GM12878 (cell line): Measurements from ENCODE around the gene COL17A1. TPM values are rescaled to one million over a fixed set of nuclear protein-coding genes. Genes with fewer than 3 reads are reported as not detected.

ENCODE experiments used
- ATAC-seq: fragments of 200-7000 bp; cut with Tn5 transposase; 3 replicates; pipeline ENCODE4 v1.9.1; 2020; ENCODE audit warnings: mild to moderate bottlenecking, moderate library complexity
- BruUV-seq: library from RNA; stranded (reverse); fragments of 400-500 nt; replicated peaks from 2 replicates; lab custom pipeline; 2021; lab: Mats Ljungman, UMichigan
- CTCF ChIA-PET: fragments of 300-600 bp; sonication (Branson Sonifier 250); formaldehyde crosslinking; extraction: SDS; loops from one replicate; lab custom pipeline; 2021; ENCODE audit warnings: inconsistent platforms; lab: Yijun Ruan, JAX
- POLR2A ChIA-PET: fragments of 350-600 bp; formaldehyde crosslinking; extraction: SDS; loops from one replicate; lab custom pipeline; 2021; ENCODE audit warnings: inconsistent platforms; lab: Charles Lee
- RAD21 ChIA-PET: fragments of 300-600 bp; sonication (Branson Sonifier 250); formaldehyde crosslinking; loops from one replicate; lab custom pipeline; 2023; ENCODE audit warnings: antibody characterized with exemption; ENCODE audit not compliant: unreplicated experiment; lab: Charles Lee
- SMC1A ChIA-PET: fragments of 300-600 bp; sonication (Branson Sonifier 250); formaldehyde crosslinking; loops from one replicate; lab custom pipeline; 2023; ENCODE audit not compliant: unreplicated experiment, uncharacterized antibody; lab: Charles Lee
- DNase-seq: peaks from one replicate; pipeline ENCODE4 v3.0.0-alpha.2; 2011; ENCODE audit warnings: low read depth, low spot score
- FAIRE-seq: peaks from 3 replicates; lab custom pipeline; 2011; peaks lifted over from hg19 to GRCh38; lab: Jason Lieb, UNC
- H2AFZ ChIP-seq: 2 replicates; pipeline ENCODE4 v1.6.0; 2011; ENCODE audit warnings: low read depth, low read length, control low read depth; ENCODE audit not compliant: control insufficient read depth
- H3K27ac ChIP-seq: 2 replicates; pipeline ENCODE4 v1.5.1; 2011; ENCODE audit warnings: control low read depth; ENCODE audit not compliant: control insufficient read depth, insufficient read depth
- H3K27me3 ChIP-seq, 2 experiments: replicated peaks in 1 of 2; 2 replicates each; pipeline versions ENCODE4 v1.6.0 to v1.6.1; 2011; ENCODE audit warnings: low read length in 1 of 2; ENCODE audit not compliant: control insufficient read depth in 2 of 2, insufficient read depth in 2 of 2
- H3K36me3 ChIP-seq, 2 experiments: 2 replicates each; pipeline ENCODE4 v1.5.1; 2011; ENCODE audit warnings: low read length in 1 of 2; ENCODE audit not compliant: control insufficient read depth in 2 of 2, insufficient read depth in 2 of 2
- H3K4me1 ChIP-seq: 2 replicates; pipeline ENCODE4 v1.6.1; 2011; ENCODE audit warnings: mild to moderate bottlenecking, low read length, moderate library complexity, mixed read lengths; ENCODE audit not compliant: control insufficient read depth, insufficient read depth
- H3K4me2 ChIP-seq: 2 replicates; pipeline ENCODE4 v1.6.0; 2011; ENCODE audit warnings: control low read depth; ENCODE audit not compliant: control insufficient read depth, insufficient read depth
- H3K4me3 ChIP-seq: fragments of 200-600 bp; sonication (generic); 2 replicates; pipeline ENCODE4 v1.5.1; 2016
- H3K79me2 ChIP-seq: 2 replicates; pipeline ENCODE4 v1.6.0; 2011; ENCODE audit warnings: low read length; ENCODE audit not compliant: control insufficient read depth, insufficient read depth
- H3K9ac ChIP-seq: 2 replicates; pipeline ENCODE4 v1.8.0; 2011; ENCODE audit warnings: low read length, control low read depth, mixed read lengths; ENCODE audit not compliant: control insufficient read depth, insufficient read depth
- H3K9me3 ChIP-seq: replicated peaks from 3 replicates; pipeline ENCODE4 v1.5.1; 2011; ENCODE audit warnings: mild to moderate bottlenecking, low read length; ENCODE audit not compliant: control insufficient read depth, insufficient read depth
- H4K20me1 ChIP-seq: 2 replicates; pipeline ENCODE4 v1.6.0; 2011; ENCODE audit not compliant: control insufficient read depth, insufficient read depth
- BCL11A ChIP-seq: IDR thresholded peaks from 2 replicates; pipeline ENCODE4 v1.6.1; 2011; ENCODE audit warnings: low read depth, low read length
- CTCF ChIP-seq, 3 experiments: IDR thresholded peaks in 2 of 3; conservative IDR thresholded peaks in 1 of 3; 2 replicates each; pipeline ENCODE4 v1.5.1; 2011; ENCODE audit warnings: low read depth in 3 of 3, low read length in 3 of 3, mild to moderate bottlenecking in 3 of 3, control low read depth in 2 of 3, moderate library complexity in 2 of 3, inconsistent platforms in 1 of 3, mixed read lengths in 1 of 3; ENCODE audit not compliant: control insufficient read depth in 2 of 3, insufficient read depth in 1 of 3; ENCODE audit errors: extremely low read depth in 1 of 3
- NR2C1 ChIP-seq: fragments of 450-650 bp; IDR thresholded peaks from 2 replicates; pipeline ENCODE4 v1.6.1; 2017; ENCODE audit warnings: antibody characterized with exemption, mild to moderate bottlenecking, moderate library complexity
- RAD21 ChIP-seq: IDR thresholded peaks from 2 replicates; pipeline ENCODE4 v1.6.1; 2011; ENCODE audit warnings: mild to moderate bottlenecking, low read depth, low read length, moderate library complexity; ENCODE audit not compliant: insufficient read depth
- RFX5 ChIP-seq: IDR thresholded peaks from 2 replicates; pipeline ENCODE4 v1.6.1; 2011; ENCODE audit warnings: low read depth, low read length, improper control_type of control experiment
- SKIL ChIP-seq: fragments of 450-650 bp; IDR thresholded peaks from 2 replicates; pipeline ENCODE4 v1.6.1; 2017; ENCODE audit warnings: mild to moderate bottlenecking, low read depth, inconsistent platforms; ENCODE audit not compliant: poor library complexity, severe bottlenecking
- SMC3 ChIP-seq: IDR thresholded peaks from 2 replicates; pipeline ENCODE4 v1.6.1; 2011; ENCODE audit warnings: low read length, improper control_type of control experiment, borderline replicate concordance
- TAF1 ChIP-seq: IDR thresholded peaks from 2 replicates; pipeline ENCODE4 v1.6.1; 2011; ENCODE audit warnings: mild to moderate bottlenecking, low read depth, low read length, borderline replicate concordance
- WRNIP1 ChIP-seq: IDR thresholded peaks from 2 replicates; pipeline ENCODE4 v1.6.1; 2011; ENCODE audit warnings: low read depth, low read length, improper control_type of control experiment, borderline replicate concordance
- YBX1 ChIP-seq: fragments of 450-650 bp; IDR thresholded peaks from 2 replicates; pipeline ENCODE4 v1.6.1; 2016; ENCODE audit warnings: antibody characterized with exemption
- WGBS: methylation state at CpG from one replicate; pipeline ENCODE4 v1.1.6; 2016; ENCODE audit warnings: low lambda C conversion rate; ENCODE audit not compliant: insufficient replicate concordance, insufficient coverage; ENCODE audit errors: missing lambda C conversion rate; 5-methylcytosine and 5-hydroxymethylcytosine counted together
- in situ Hi-C: fragments of 300-500 bp; cut with MboI; formaldehyde crosslinking; loops from 9 replicates; pipeline ENCODE4 v1.14.3; 2018; ENCODE audit warnings: mixed read lengths
- intact Hi-C: fragments of 100-400 bp; cut with micrococcal nuclease; formaldehyde crosslinking; loops from one replicate; pipeline ENCODE4 v1.14.2; 2022; ENCODE audit not compliant: unreplicated experiment
- polyA plus RNA-seq, 11 experiments: library from polyadenylated mRNA; depleted of rRNA in 4 of 11; unstranded in 6 of 11; stranded (reverse) in 5 of 11; fragments of >200 nt; fragmentation: Nextera tagmentation in 4 of 11; fragmentation: Illumina TruSeq in 1 of 11; extraction: Ambion mirVana in 4 of 11; extraction: Trizol in 1 of 11; gene quantifications; 1 replicate in 1 of 11; 2 replicates in 10 of 11; pipeline versions ENCODE4 v1.2.1 to v1.2.3, GENCODE V29; 2011 to 2016; ENCODE audit warnings: inconsistent platforms in 2 of 11, missing spikeins in 2 of 11, low read depth in 1 of 11
- total RNA-seq, 4 experiments: library from RNA; depleted of rRNA in 3 of 4; stranded (reverse); fragments of >200 nt in 3 of 4; fragmentation: Illumina TruSeq in 1 of 4; extraction: Trizol in 1 of 4; gene quantifications; 2 replicates each; pipeline versions ENCODE4 v1.2.1 to v1.2.3, GENCODE V29; 2013 to 2021

The COL17A1 gene
- total and polyA plus RNA-seq, 10 of the 15 experiments (the other 5 are each of a cell fraction or from before 2014, with no cell fraction given), result 0.08 to 0.22 TPM; not detected in 8

GRCh38 chr10:104123397-104123796, 37.7 kb upstream of the COL17A1 start:
- RAD21 ChIA-PET, result interaction anchor here (1.0 to 6.2 kb wide), 21 partner anchors 10 to 236 kb away, joined by 3 to 46 read pairs (median 5); no protein-coding TSS in a partner anchor
- H3K9me3 ChIP-seq, result no peaks in the 10 kb centered on the region
- no peak for TF ChIP-seq RFX5
- no peak for TF ChIP-seq NR2C1
- TF ChIP-seq SMC3, result peak; percentile 43; the same call in 1 of the 2 replicates
- no peak for TF ChIP-seq YBX1
- TF ChIP-seq WRNIP1, result no peak
- peak; percentile 29 to 60 (median 30); a peak in 4 of 6 replicates for TF ChIP-seq CTCF (IDR thresholded peaks at IDR 0.05 in 2 of 3, conservative IDR thresholded peaks at IDR 0.05 in 1 of 3; ENCODE audit: control insufficient read depth in 2 of 3, extremely low read depth in 1 of 3, insufficient read depth in 1 of 3, low read depth in 3 of 3, low read length in 3 of 3)
- no peak for TF ChIP-seq BCL11A
- peak; percentile 20 for TF ChIP-seq SKIL
- TF ChIP-seq TAF1, result no peak
- peak; percentile 45 for TF ChIP-seq RAD21
- TF ChIP-seq, all 136 proteins: peak for 4
- H3K79me2 ChIP-seq, result peaks cover 8% of the 10 kb centered on the region; the same call in 1 of the 2 replicates
- in situ Hi-C loops (loop anchor here (5.0 kb wide), 1 partner anchor 156 kb away; the partner anchor contains the start of gene SLK), intact Hi-C loops (loop anchor here (5.0 to 10.0 kb wide), 5 partner anchors 141 to 429 kb away; partner anchors contain the start of genes CFAP58, GSTO2 and STN1)
- H4K20me1 ChIP-seq, result no peaks in the 10 kb centered on the region
- ChIA-PET CTCF (interaction anchor here (0.7 to 9.4 kb wide), 28 partner anchors 11 to 411 kb away, joined by 3 to 151 read pairs (median 5); no protein-coding TSS in a partner anchor), POLR2A (interaction anchor here (1.2 to 4.3 kb wide), 7 partner anchors 11 to 432 kb away, joined by 3 to 36 read pairs (median 7); partner anchors contain the start of gene STN1), SMC1A (interaction anchor here (0.7 to 6.3 kb wide), 32 partner anchors 13 to 237 kb away, joined by 3 to 58 read pairs (median 5); partner anchors contain the start of gene SLK)
- no peak overlapping the region for H3K9ac ChIP-seq
- no TSS peak for BruUV-seq
- H3K27me3 ChIP-seq, result no peaks in the 10 kb centered on the region
- peak overlapping the region; percentile 78 for H3K4me2 ChIP-seq
- H3K4me3 ChIP-seq, result no peak overlapping the region; the same call in 1 of the 2 replicates
- no peaks in the 10 kb centered on the region for H3K36me3 ChIP-seq
- H3K4me1 ChIP-seq, result peaks cover 11% of the 10 kb centered on the region; the same call in 1 of the 2 replicates
- no peak for DNase-seq
- peak; percentile 80 for FAIRE-seq
- no peak overlapping the region for H2AFZ ChIP-seq
- H3K27ac ChIP-seq, result no peak overlapping the region
- no peak for ATAC-seq
- WGBS, result 96% methylated on average over 1 of the region's 1 CpG
